Muscle of back (tissue), 11 donors: ENCODE data around the gene SLX4. TPM values are rescaled to one million over a fixed set of nuclear protein-coding genes. Genes with fewer than 3 reads are reported as not detected.
"Not testable (repeated sequence)": the region's sequence is repeated elsewhere in the genome, so short reads cannot be mapped to it uniquely, and the experiment has no call there.

Experiments
- DNase-seq, 3 donors: peaks; one replicate each; pipeline versions ENCODE4 v3.0.0 to v3.0.0-alpha.2; 2013
- polyA plus RNA-seq, 10 donors: library from polyadenylated mRNA; unstranded; fragments of 120-200 nt; gene quantifications; one replicate each; pipeline ENCODE4 v1.2.1, GENCODE V29; 2013; ENCODE audit not compliant: insufficient read length in 10 of 10

The SLX4 gene
- polyA plus RNA-seq, 10 donors = 3.6 to 6.8 (median 4.7) TPM

- DNase-seq = peak in 1 of 3 donors; percentile 35
These were observed 31.1 kb upstream of the SLX4 start for GRCh38 chr16:3642397-3643094.

DNA sequence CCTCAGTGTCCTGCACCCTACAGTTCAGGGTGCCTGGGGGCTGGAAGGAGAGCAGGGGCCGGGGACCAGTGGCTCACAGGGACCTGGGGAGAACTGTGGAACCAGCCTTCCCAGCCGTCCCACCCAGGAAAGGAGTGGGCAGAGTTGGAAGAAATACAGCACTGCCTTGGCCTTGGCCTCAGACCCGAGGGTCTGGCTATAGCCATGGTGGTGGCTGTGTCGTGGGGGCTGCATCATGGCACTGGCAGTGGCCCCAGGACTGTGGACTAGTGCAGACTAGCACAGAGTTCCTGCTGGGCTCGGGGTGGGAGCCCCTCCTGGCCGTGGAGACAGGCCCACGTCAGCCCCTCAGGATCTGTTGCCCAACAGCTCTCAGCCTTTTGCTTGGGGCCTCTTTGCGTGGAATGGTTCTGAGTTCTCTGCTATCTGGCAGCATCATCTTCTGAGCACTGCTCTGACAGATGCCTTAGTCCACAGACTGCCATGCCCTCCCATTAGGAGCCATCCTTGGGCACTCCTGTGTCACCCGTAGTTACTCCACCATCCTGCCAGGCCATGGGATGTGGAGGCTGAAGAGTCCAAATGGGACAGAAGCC lies 30.5 kb upstream of the SLX4 start:
- DNase-seq = no peak

DNA sequence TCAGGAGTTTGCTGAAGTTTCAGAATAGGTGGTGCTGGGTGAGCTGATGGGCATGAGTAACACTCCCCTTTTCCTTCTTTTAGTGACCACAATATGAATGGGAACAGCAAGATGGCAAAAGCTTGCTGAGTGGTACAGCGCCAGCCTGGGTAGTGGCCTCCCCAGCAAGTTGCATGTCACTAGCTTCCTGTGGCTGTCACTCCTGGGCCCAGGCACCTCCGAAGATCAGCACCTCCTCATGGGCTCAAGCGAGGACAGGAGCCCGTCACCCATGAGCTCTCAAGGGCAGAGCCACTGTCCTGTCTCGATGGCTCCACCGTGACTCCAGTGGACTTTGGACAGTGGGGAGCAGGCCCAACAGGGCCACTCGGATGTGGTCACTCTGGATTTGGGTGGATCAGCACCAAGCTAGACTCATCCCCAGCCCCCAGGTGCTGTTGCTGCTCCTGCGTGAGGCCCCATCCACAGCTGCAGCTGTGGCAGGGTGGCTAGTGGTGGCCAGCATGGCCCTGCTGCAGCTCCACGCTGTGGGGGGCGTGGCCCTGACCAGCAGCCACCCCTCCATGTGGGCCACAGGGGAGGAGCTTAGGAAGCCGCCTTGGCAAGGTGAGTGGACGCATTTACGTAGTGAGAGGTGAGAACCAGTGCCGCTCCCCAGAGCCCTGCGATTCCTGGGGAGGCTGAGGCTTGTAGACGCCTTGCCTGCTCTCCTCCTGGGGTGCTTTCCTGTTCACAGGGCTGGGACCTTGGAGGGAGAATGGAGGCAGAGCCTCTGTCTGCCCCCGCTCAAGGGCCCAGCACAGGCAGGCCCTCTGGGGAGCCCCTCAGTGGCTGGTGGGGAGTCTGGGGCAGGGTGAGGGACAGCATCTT lies 29.5 kb upstream of the SLX4 start:
- no peak for DNase-seq

- no peak for DNase-seq
These were observed 28.8 kb upstream of the SLX4 start for GRCh38 chr16:3640207-3640606.

- no peak for DNase-seq
These were observed 27.7 kb upstream of the SLX4 start for GRCh38 chr16:3638916-3639644.

- DNase-seq = no peak
These were observed 26.0 kb upstream of the SLX4 start for GRCh38 chr16:3637371-3637923.

DNA sequence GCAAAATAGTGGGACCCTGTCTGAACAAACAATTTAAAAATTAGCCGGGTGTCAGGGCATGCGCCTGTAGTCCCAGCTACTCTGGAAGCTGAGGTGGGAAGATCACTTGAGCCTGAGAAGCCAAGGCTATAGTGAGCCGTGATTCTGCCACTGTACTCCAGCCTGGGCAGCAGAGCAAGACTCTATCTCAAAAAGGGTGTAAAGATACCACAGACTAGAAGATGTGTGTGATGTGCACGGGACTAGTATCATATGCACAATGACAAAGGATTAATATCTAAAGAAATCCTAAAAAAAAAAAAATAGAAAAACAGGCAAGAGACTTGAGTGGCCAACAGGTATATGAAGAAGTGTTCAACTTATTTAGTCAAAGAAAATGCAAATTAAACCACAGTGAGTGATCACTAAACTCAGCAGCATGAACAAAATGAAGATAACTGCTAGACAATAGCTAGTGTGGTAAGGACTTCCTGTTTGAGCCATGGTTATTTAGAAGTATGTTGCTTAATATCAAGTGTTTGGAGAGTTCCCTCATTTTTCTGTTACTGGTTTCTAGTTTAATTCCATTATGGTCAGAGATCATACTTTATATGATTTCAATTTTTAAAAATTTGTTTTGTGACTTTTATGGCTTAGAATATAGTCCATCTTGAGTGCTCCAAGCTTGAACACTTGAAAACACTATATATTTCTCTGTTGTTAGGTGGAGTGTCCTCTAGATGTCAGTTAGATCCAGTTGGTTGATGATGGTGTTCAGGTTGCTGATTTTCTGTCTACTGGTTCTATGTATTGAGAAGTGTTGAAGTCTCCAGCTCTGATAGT lies 14.7 kb upstream of the SLX4 start:
- DNase-seq = no peak

GRCh38 chr16:3625331-3625730 lies 13.9 kb upstream of the SLX4 start:
- no peak for DNase-seq

- no peak for DNase-seq
These were observed 12.2 kb upstream of the SLX4 start for GRCh38 chr16:3623642-3624041.

DNA sequence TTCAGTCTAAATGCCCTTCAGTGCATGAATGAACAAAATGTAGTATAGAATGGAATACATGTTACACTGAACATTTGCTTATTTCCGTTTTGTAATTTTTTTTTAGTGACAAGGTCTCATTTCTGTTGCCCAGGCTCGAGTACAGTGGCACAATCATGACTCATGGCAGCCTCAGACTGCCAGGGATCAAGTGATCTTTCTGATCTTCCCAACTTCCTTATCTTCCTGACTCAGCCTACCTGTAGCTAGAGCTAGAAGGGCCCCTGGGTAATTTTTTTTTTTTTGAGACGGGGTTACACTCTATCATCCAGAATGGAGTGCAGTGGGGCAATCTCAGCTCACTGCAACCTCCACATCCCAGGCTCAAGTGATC lies 7.3 kb upstream of the SLX4 start:
- DNase-seq = no peak

DNA sequence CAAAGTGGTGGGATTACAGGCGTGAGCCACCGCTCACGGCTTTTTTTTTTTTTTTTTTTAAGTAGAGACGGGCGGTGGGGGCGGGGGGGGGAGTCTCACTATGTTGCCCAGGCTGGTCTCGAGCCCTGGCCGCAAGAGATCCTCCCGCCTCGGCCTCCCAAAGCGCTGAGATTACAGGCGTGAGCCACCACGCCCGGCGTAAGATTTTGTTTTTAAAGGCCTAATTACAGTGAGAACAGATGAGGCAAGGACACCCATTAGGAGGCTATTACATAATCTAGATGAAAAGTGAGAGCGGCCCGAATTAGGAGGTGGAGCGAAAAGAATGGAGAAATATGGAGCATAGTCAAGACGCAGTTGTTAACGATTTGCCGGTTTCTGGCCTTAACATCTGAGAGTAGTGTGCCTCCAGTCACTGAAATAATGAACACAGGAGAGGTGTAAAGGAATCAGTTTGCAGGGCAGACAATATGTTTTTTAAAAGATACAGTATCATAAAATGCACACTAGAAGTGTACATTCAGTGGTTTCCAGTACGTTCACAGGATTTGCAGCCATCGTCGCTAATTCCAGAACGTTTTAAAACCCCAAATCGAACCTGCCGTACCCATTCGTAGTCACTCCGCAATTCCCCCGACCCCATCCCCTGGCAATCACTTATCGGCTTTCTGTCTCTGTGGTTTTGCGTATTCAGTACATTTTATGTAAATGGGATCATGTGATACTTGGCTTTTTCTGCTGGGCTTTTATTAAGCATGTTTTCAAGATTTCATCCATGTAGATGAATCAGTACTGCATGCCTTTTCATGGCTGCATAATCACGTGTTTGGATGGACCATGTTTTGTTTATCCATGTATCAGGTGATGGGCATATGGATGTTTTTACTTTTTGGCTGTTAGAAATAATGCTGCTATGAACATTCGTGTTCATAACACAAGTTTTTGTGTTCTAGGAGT lies 1.4 kb upstream of the SLX4 start:
- DNase-seq = no peak

GRCh38 chr16:3610698-3611145 lies 684 bp downstream of the SLX4 start:
- no peak for DNase-seq

DNA sequence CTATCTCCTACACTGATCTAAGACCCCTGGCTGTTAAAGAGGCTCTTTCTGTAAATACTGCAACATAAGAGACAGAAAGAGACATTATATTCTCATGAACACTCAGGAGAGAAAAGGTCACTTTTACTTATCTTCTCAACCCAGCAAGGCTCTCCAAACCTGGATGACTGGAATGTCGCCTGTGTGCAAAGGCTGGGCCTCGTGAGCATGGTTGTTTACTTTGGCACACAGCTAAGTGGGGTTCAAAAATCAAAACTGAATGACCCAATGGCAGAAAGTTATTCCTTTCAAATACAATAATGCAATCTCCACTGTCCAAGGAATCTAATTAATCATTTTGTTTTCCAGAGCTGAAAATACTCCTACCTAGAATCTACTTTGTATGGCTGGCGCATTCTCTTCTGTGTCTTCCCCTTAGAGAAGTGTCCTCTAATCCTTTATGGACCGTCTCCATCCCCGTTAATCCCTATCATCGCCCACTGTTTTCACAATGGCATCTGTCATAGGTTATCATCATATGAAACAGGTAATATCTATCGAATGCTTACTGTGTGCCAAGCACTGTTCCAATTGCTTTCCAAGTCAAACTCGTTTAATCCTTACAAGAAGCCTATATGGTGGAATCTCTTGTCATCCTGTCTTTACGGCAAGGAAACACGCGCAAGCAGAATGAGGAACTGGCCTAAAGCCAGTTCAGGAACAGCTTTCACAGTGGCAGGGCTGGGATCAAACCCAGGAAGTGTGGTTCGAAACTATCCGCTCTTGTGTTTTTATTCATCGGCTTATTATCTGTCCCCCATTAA lies 1.3 kb downstream of the SLX4 start:
- DNase-seq = peak in 1 of 3 donors; percentile 29

- not testable (repeated sequence) for DNase-seq
These were observed 2.4 kb downstream of the SLX4 start for GRCh38 chr16:3608976-3609375.

- DNase-seq = no peak
These were observed 3.3 kb downstream of the SLX4 start for GRCh38 chr16:3608069-3608468.

DNA sequence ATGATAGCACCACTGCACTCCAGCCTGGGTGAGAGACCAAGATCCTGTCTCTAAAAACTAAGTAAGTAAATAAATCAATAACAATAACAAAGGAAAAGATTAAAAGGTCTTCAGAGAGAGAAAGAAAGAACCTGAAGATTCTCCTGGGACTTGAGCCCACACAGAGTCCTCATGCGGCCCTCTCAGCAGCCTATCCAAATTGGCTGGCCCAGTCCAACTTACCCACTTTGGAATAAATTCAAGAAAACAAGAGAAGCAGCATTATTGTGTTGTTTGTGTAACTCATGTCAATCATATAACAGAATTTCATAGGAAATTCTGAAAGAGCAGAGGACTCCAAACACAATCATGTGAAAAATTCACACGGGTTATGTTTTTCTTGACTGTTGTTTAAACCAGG lies 3.8 kb downstream of the SLX4 start:
- no peak for DNase-seq

GRCh38 chr16:3607161-3607560 lies 4.2 kb downstream of the SLX4 start:
- no peak for DNase-seq

GRCh38 chr16:3606441-3606840 lies 5.0 kb downstream of the SLX4 start:
- no peak for DNase-seq

- no peak for DNase-seq
These were observed 9.1 kb downstream of the SLX4 start for GRCh38 chr16:3602320-3602653.
